Activated T-cell treated with anti-CD3 and anti-CD28 coated beads for 48 hours (primary cell): Measurements from ENCODE around the gene STARD5.

Experiments
- DNase-seq: peaks from one replicate; pipeline ENCODE4 v3.0.0-alpha.2; 2020; ENCODE audit warnings: low read depth

STARD5 gene

GRCh38 chr15:81292523-81293001 lies 31.4 kb downstream of the STARD5 start:
- DNase-seq, result no peak

- no peak for DNase-seq
Observed at GRCh38 chr15:81291916-81292522, 31.9 kb downstream of the STARD5 start.

- DNase-seq, result no peak
Observed at GRCh38 chr15:81289910-81290309, 34.0 kb downstream of the STARD5 start.

GRCh38 chr15:81288616-81289015 lies 35.3 kb downstream of the STARD5 start:
- DNase-seq, result no peak

- no peak for DNase-seq
Observed at GRCh38 chr15:81288040-81288439, 35.9 kb downstream of the STARD5 start.

- DNase-seq, result no peak
Observed at GRCh38 chr15:81286621-81287121, 37.3 kb downstream of the STARD5 start.

- no peak for DNase-seq
Observed at GRCh38 chr15:81285461-81285860, 38.5 kb downstream of the STARD5 start.

- no peak for DNase-seq
Observed at GRCh38 chr15:81284256-81285031, 39.5 kb downstream of the STARD5 start.

GRCh38 chr15:81282911-81283310 lies 41.0 kb downstream of the STARD5 start:
- no peak for DNase-seq

GRCh38 chr15:81282606-81282895 lies 41.4 kb downstream of the STARD5 start:
- DNase-seq, result no peak

- no peak for DNase-seq
Observed at GRCh38 chr15:81281766-81282605, 42.0 kb downstream of the STARD5 start.

- DNase-seq, result no peak
Observed at GRCh38 chr15:81281456-81281735, 42.5 kb downstream of the STARD5 start.

- DNase-seq, result no peak
Observed at GRCh38 chr15:81280696-81281455, 43.1 kb downstream of the STARD5 start.

- DNase-seq, result no peak
Observed at GRCh38 chr15:81279621-81280485, 44.1 kb downstream of the STARD5 start.

- DNase-seq, result no peak
Observed at GRCh38 chr15:81278306-81279029, 45.5 kb downstream of the STARD5 start.

- DNase-seq, result no peak
Observed at GRCh38 chr15:81277851-81278250, 46.1 kb downstream of the STARD5 start.

GRCh38 chr15:81276967-81277366 lies 47.0 kb downstream of the STARD5 start:
- no peak for DNase-seq

- no peak for DNase-seq
Observed at GRCh38 chr15:81275711-81276392, 48.1 kb downstream of the STARD5 start.

GRCh38 chr15:81274931-81275707 lies 48.8 kb downstream of the STARD5 start:
- peak; percentile 72 for DNase-seq
